Measurements from ENCODE around the gene TGFBI.
"Not testable (repeated sequence)": the region's sequence is repeated elsewhere in the genome, so short reads cannot be mapped to it uniquely, and the experiment has no call there.

The TGFBI gene

GRCh38 chr5:136045026-136045425 is 16.2 kb downstream of the TGFBI start:
- H3K9ac ChIP-seq (ENCODE audit: low read length in 2 of 2); H3K4me3 ChIP-seq (ENCODE audit: low read length in 2 of 2); H3K27ac ChIP-seq (ENCODE audit: low read length); H3K9me3 ChIP-seq (ENCODE audit: control insufficient read depth in 2 of 2, low read length in 2 of 2); H3K27me3 ChIP-seq (ENCODE audit: control insufficient read depth in 1 of 2, insufficient read depth in 2 of 2, low read length in 2 of 2); H3K4me1 ChIP-seq (ENCODE audit: control insufficient read depth, insufficient read depth, low read length): not testable (repeated sequence)
- peaks cover 25 to 47% of the 10 kb centered on the region in 2 donors for H3K36me3 ChIP-seq (ENCODE audit: control insufficient read depth in 2 of 2, insufficient read depth in 2 of 2, low read length in 2 of 2)

GRCh38 chr5:136046246-136046645 is 17.5 kb downstream of the TGFBI start:
- Histone ChIP-seq H3K27ac (ENCODE audit: low read length) (no peak overlapping the region), H3K4me1 (ENCODE audit: control insufficient read depth, insufficient read depth, low read length) (peaks cover 5% of the 10 kb centered on the region), H3K9me3 (ENCODE audit: control insufficient read depth in 2 of 2, low read length in 2 of 2) (no peaks in the 10 kb centered on the region), H3K4me3 (ENCODE audit: low read length in 2 of 2) (no peak overlapping the region), H3K9ac (ENCODE audit: low read length in 2 of 2) (no peak overlapping the region), H3K27me3 (ENCODE audit: control insufficient read depth in 1 of 2, insufficient read depth in 2 of 2, low read length in 2 of 2) (no peaks in the 10 kb centered on the region), H3K36me3 (ENCODE audit: control insufficient read depth in 2 of 2, insufficient read depth in 2 of 2, low read length in 2 of 2) (peaks cover 30 to 54% of the 10 kb centered on the region in 2 donors)

GRCh38 chr5:136047858-136048257 is 19.1 kb downstream of the TGFBI start:
- Histone ChIP-seq H3K9ac (ENCODE audit: low read length in 2 of 2) (no peak overlapping the region), H3K9me3 (ENCODE audit: control insufficient read depth in 2 of 2, low read length in 2 of 2) (no peaks in the 10 kb centered on the region), H3K36me3 (ENCODE audit: control insufficient read depth in 2 of 2, insufficient read depth in 2 of 2, low read length in 2 of 2) (peaks cover 30 to 56% of the 10 kb centered on the region in 2 donors), H3K4me1 (ENCODE audit: control insufficient read depth, insufficient read depth, low read length) (peaks cover 5% of the 10 kb centered on the region), H3K4me3 (ENCODE audit: low read length in 2 of 2) (no peak overlapping the region), H3K27me3 (ENCODE audit: control insufficient read depth in 1 of 2, insufficient read depth in 2 of 2, low read length in 2 of 2) (no peaks in the 10 kb centered on the region), H3K27ac (ENCODE audit: low read length) (peak overlapping the region; percentile 6)

GRCh38 chr5:136048966-136049365 is 20.2 kb downstream of the TGFBI start:
- Histone ChIP-seq H3K4me3 (ENCODE audit: low read length in 2 of 2) (no peak overlapping the region), H3K4me1 (ENCODE audit: control insufficient read depth, insufficient read depth, low read length) (peaks cover 13% of the 10 kb centered on the region), H3K27me3 (ENCODE audit: control insufficient read depth in 1 of 2, insufficient read depth in 2 of 2, low read length in 2 of 2) (no peaks in the 10 kb centered on the region), H3K27ac (ENCODE audit: low read length) (no peak overlapping the region), H3K36me3 (ENCODE audit: control insufficient read depth in 2 of 2, insufficient read depth in 2 of 2, low read length in 2 of 2) (peaks cover 27 to 50% of the 10 kb centered on the region in 2 donors), H3K9ac (ENCODE audit: low read length in 2 of 2) (no peak overlapping the region), H3K9me3 (ENCODE audit: control insufficient read depth in 2 of 2, low read length in 2 of 2) (no peaks in the 10 kb centered on the region)

GRCh38 chr5:136051486-136052220 is 22.9 kb downstream of the TGFBI start:
- no peaks in the 10 kb centered on the region for H3K9me3 ChIP-seq (ENCODE audit: control insufficient read depth in 2 of 2, low read length in 2 of 2)
- H3K9ac ChIP-seq (ENCODE audit: low read length in 2 of 2), result no peak overlapping the region
- H3K36me3 ChIP-seq (ENCODE audit: control insufficient read depth in 2 of 2, insufficient read depth in 2 of 2, low read length in 2 of 2), result peaks cover 25 to 44% of the 10 kb centered on the region in 2 donors
- H3K27me3 ChIP-seq (ENCODE audit: control insufficient read depth in 1 of 2, insufficient read depth in 2 of 2, low read length in 2 of 2), result no peaks in the 10 kb centered on the region
- H3K4me1 ChIP-seq (ENCODE audit: control insufficient read depth, insufficient read depth, low read length), result peaks cover 29% of the 10 kb centered on the region
- H3K27ac ChIP-seq (ENCODE audit: low read length), result no peak overlapping the region
- no peak overlapping the region for H3K4me3 ChIP-seq (ENCODE audit: low read length in 2 of 2)

GRCh38 chr5:136052692-136053335 is 24.0 kb downstream of the TGFBI start:
- H3K4me3 ChIP-seq (ENCODE audit: low read length in 2 of 2), result no peak overlapping the region
- peaks cover 39% of the 10 kb centered on the region for H3K4me1 ChIP-seq (ENCODE audit: control insufficient read depth, insufficient read depth, low read length)
- H3K27ac ChIP-seq (ENCODE audit: low read length), result no peak overlapping the region
- no peaks in the 10 kb centered on the region for H3K9me3 ChIP-seq (ENCODE audit: control insufficient read depth in 2 of 2, low read length in 2 of 2)
- no peaks in the 10 kb centered on the region for H3K27me3 ChIP-seq (ENCODE audit: control insufficient read depth in 1 of 2, insufficient read depth in 2 of 2, low read length in 2 of 2)
- H3K9ac ChIP-seq (ENCODE audit: low read length in 2 of 2), result no peak overlapping the region
- H3K36me3 ChIP-seq (ENCODE audit: control insufficient read depth in 2 of 2, insufficient read depth in 2 of 2, low read length in 2 of 2), result peaks cover 18 to 32% of the 10 kb centered on the region in 2 donors

GRCh38 chr5:136053336-136054141 is 24.8 kb downstream of the TGFBI start:
- no peaks in the 10 kb centered on the region for H3K27me3 ChIP-seq (ENCODE audit: control insufficient read depth in 1 of 2, insufficient read depth in 2 of 2, low read length in 2 of 2)
- peaks cover 18 to 29% of the 10 kb centered on the region in 2 donors for H3K36me3 ChIP-seq (ENCODE audit: control insufficient read depth in 2 of 2, insufficient read depth in 2 of 2, low read length in 2 of 2)
- H3K9ac ChIP-seq (ENCODE audit: low read length in 2 of 2), result no peak overlapping the region
- peak overlapping the region; percentile 11 for H3K27ac ChIP-seq (ENCODE audit: low read length)
- H3K9me3 ChIP-seq (ENCODE audit: control insufficient read depth in 2 of 2, low read length in 2 of 2), result no peaks in the 10 kb centered on the region
- H3K4me1 ChIP-seq (ENCODE audit: control insufficient read depth, insufficient read depth, low read length), result peaks cover 46% of the 10 kb centered on the region
- no peak overlapping the region for H3K4me3 ChIP-seq (ENCODE audit: low read length in 2 of 2)

- no peak overlapping the region for H3K4me3 ChIP-seq (ENCODE audit: low read length in 2 of 2)
- H3K27ac ChIP-seq (ENCODE audit: low read length), result peak overlapping the region; percentile 11
- H3K4me1 ChIP-seq (ENCODE audit: control insufficient read depth, insufficient read depth, low read length), result peaks cover 53% of the 10 kb centered on the region
- no peak overlapping the region for H3K9ac ChIP-seq (ENCODE audit: low read length in 2 of 2)
- peaks cover 18 to 22% of the 10 kb centered on the region in 2 donors for H3K36me3 ChIP-seq (ENCODE audit: control insufficient read depth in 2 of 2, insufficient read depth in 2 of 2, low read length in 2 of 2)
- no peaks in the 10 kb centered on the region for H3K27me3 ChIP-seq (ENCODE audit: control insufficient read depth in 1 of 2, insufficient read depth in 2 of 2, low read length in 2 of 2)
- no peaks in the 10 kb centered on the region for H3K9me3 ChIP-seq (ENCODE audit: control insufficient read depth in 2 of 2, low read length in 2 of 2)
These were observed 25.6 kb downstream of the TGFBI start for GRCh38 chr5:136054142-136055019.

GRCh38 chr5:136055612-136056309 is 27.0 kb downstream of the TGFBI start:
- peaks cover 54% of the 10 kb centered on the region for H3K4me1 ChIP-seq (ENCODE audit: control insufficient read depth, insufficient read depth, low read length)
- H3K4me3 ChIP-seq (ENCODE audit: low read length in 2 of 2), result no peak overlapping the region
- H3K9ac ChIP-seq (ENCODE audit: low read length in 2 of 2), result no peak overlapping the region
- H3K9me3 ChIP-seq (ENCODE audit: control insufficient read depth in 2 of 2, low read length in 2 of 2), result no peaks in the 10 kb centered on the region
- H3K27me3 ChIP-seq (ENCODE audit: control insufficient read depth in 1 of 2, insufficient read depth in 2 of 2, low read length in 2 of 2), result no peaks in the 10 kb centered on the region
- H3K36me3 ChIP-seq (ENCODE audit: control insufficient read depth in 2 of 2, insufficient read depth in 2 of 2, low read length in 2 of 2), result peaks cover 12 to 19% of the 10 kb centered on the region in 2 donors
- H3K27ac ChIP-seq (ENCODE audit: low read length), result peak overlapping the region; percentile 95
